Common myeloid progenitor, CD34-positive (primary cell): Measurements from ENCODE around the gene DUSP3.
A peak's percentile ranks its signal among the peaks of the same experiment; 100 is the strongest.

Experiments
- CTCF ChIA-PET: fragments of 350-600 bp; sonication (Branson Sonifier 250); formaldehyde crosslinking; loops from one replicate; lab custom pipeline; 2021; ENCODE audit warnings: antibody characterized with exemption; lab: Charles Lee
- POLR2A ChIA-PET: fragments of 350-600 bp; sonication (Branson Sonifier 250); formaldehyde crosslinking; loops from one replicate; lab custom pipeline; 2021; ENCODE audit warnings: antibody characterized with exemption; lab: Charles Lee
- DNase-seq, 3 donors: peaks; one replicate each; pipeline versions ENCODE4 v3.0.0 to v3.0.0-alpha.2; 2013
- H3K27ac ChIP-seq, 2 experiments: 1 replicate in 1 of 2; 2 replicates in 1 of 2; pipeline ENCODE4 v1.7.0; 2013; ENCODE audit warnings: inconsistent platforms in 2 of 2, low read length in 2 of 2, mild to moderate bottlenecking in 2 of 2, low read depth in 1 of 2, moderate library complexity in 1 of 2; ENCODE audit not compliant: severe bottlenecking in 2 of 2, insufficient read depth in 1 of 2, poor library complexity in 1 of 2
- H3K27me3 ChIP-seq, 5 experiments: replicated peaks in 2 of 5; 1 replicate in 3 of 5; 2 replicates in 2 of 5; pipeline versions ENCODE4 v1.6.1 to v1.7.0; 2013; ENCODE audit warnings: low read length in 4 of 5, mild to moderate bottlenecking in 2 of 5, moderate library complexity in 2 of 5, inconsistent platforms in 1 of 5; ENCODE audit not compliant: insufficient read depth in 5 of 5, control insufficient read depth in 4 of 5
- H3K36me3 ChIP-seq, 4 experiments: 1 replicate in 2 of 4; 2 replicates in 2 of 4; pipeline versions ENCODE4 v1.6.1 to v1.7.0; 2013; ENCODE audit warnings: low read length in 3 of 4, control low read depth in 1 of 4, mild to moderate bottlenecking in 1 of 4; ENCODE audit not compliant: control insufficient read depth in 4 of 4, insufficient read depth in 4 of 4
- H3K4me1 ChIP-seq, 4 experiments: 1 replicate in 3 of 4; 2 replicates in 1 of 4; pipeline versions ENCODE4 v1.6.1 to v1.7.1; 2013; ENCODE audit warnings: low read length in 3 of 4, mild to moderate bottlenecking in 3 of 4, control low read depth in 1 of 4, inconsistent platforms in 1 of 4, moderate library complexity in 1 of 4; ENCODE audit not compliant: control insufficient read depth in 4 of 4, insufficient read depth in 4 of 4; ENCODE audit errors: control extremely low read depth in 1 of 4
- H3K4me3 ChIP-seq, 7 experiments: 1 replicate in 4 of 7; 2 replicates in 3 of 7; pipeline versions ENCODE4 v1.5.1 to v1.7.0; 2013; ENCODE audit warnings: mild to moderate bottlenecking in 7 of 7, low read length in 6 of 7, moderate library complexity in 6 of 7, inconsistent platforms in 2 of 7, low read depth in 2 of 7, control low read depth in 1 of 7; ENCODE audit not compliant: insufficient read depth in 4 of 7, control insufficient read depth in 1 of 7; ENCODE audit errors: extremely low read depth in 1 of 7
- H3K9me3 ChIP-seq, 5 experiments: 1 replicate in 4 of 5; 2 replicates in 1 of 5; pipeline versions ENCODE4 v1.6.1 to v1.7.1; 2013; ENCODE audit warnings: low read length in 4 of 5, mild to moderate bottlenecking in 2 of 5, inconsistent platforms in 1 of 5, low read depth in 1 of 5, moderate library complexity in 1 of 5; ENCODE audit not compliant: control insufficient read depth in 4 of 5, insufficient read depth in 2 of 5; ENCODE audit errors: control extremely low read depth in 1 of 5
- WGBS: methylation state at CpG from one replicate; pipeline ENCODE4 v1.1.5; 2013; ENCODE audit not compliant: insufficient coverage; 5-methylcytosine and 5-hydroxymethylcytosine counted together

The DUSP3 gene

GRCh38 chr17:43769426-43769825, 9.4 kb downstream of the DUSP3 start:
- no peak for DNase-seq
- ChIA-PET POLR2A (no interaction called here), CTCF (interaction anchor here (0.9 to 20.0 kb wide), 4 partner anchors 8 to 193 kb away, joined by 3 to 555 read pairs (median 14); no protein-coding TSS in a partner anchor)
- no peaks in the 10 kb centered on the region for H3K27me3 ChIP-seq
- no peaks in the 10 kb centered on the region for H3K9me3 ChIP-seq
- no peak overlapping the region for H3K4me3 ChIP-seq
- H3K27ac ChIP-seq: no peak overlapping the region
- peaks cover 20 to 77% (median 69%) of the 10 kb centered on the region in 4 experiments for H3K4me1 ChIP-seq
- peaks cover 2 to 73% (median 28%) of the 10 kb centered on the region in 4 experiments for H3K36me3 ChIP-seq
- WGBS: 93% methylated on average over 15 of the region's 16 CpGs

GRCh38 chr17:43768943-43769342, 9.8 kb downstream of the DUSP3 start:
- H3K4me1 ChIP-seq: peaks cover 20 to 72% (median 65%) of the 10 kb centered on the region in 4 experiments
- WGBS: 92% methylated on average over 7 of the region's 7 CpGs
- ChIA-PET POLR2A (no interaction called here), CTCF (interaction anchor here (0.9 to 20.0 kb wide), 4 partner anchors 8 to 192 kb away, joined by 3 to 555 read pairs (median 14); no protein-coding TSS in a partner anchor)
- peak overlapping the region in 1 of 7 experiments; percentile 4 for H3K4me3 ChIP-seq
- no peak for DNase-seq
- H3K9me3 ChIP-seq: no peaks in the 10 kb centered on the region
- H3K27me3 ChIP-seq: no peaks in the 10 kb centered on the region
- H3K36me3 ChIP-seq: peaks cover 2 to 68% (median 25%) of the 10 kb centered on the region in 4 experiments
- H3K27ac ChIP-seq: no peak overlapping the region

GRCh38 chr17:43768382-43768781, 10.4 kb downstream of the DUSP3 start:
- H3K4me3 ChIP-seq: peak overlapping the region in 1 of 7 experiments; percentile 3

GRCh38 chr17:43767713-43768059, 11.1 kb downstream of the DUSP3 start:
- H3K4me1 ChIP-seq: peaks cover 16 to 61% (median 59%) of the 10 kb centered on the region in 4 experiments
- 100% methylated on average over 2 of the region's 5 CpGs for WGBS
- POLR2A ChIA-PET: no interaction called here
- H3K27ac ChIP-seq: no peak overlapping the region
- no peaks in the 10 kb centered on the region for H3K9me3 ChIP-seq
- DNase-seq: no peak
- H3K27me3 ChIP-seq: no peaks in the 10 kb centered on the region
- CTCF ChIA-PET: interaction anchor here (0.6 to 20.0 kb wide), 17 partner anchors 9 to 373 kb away, joined by 3 to 555 read pairs (median 4); partner anchors contain the start of genes CFAP97D1 and SOST
- no peak overlapping the region for H3K4me3 ChIP-seq
- peaks cover 2 to 64% (median 25%) of the 10 kb centered on the region in 4 experiments for H3K36me3 ChIP-seq

More at GRCh38 chr17:43768382-43768781, 10.4 kb downstream of the DUSP3 start:
- ChIA-PET CTCF (interaction anchor here (0.6 to 20.0 kb wide), 5 partner anchors 24 to 306 kb away, joined by 3 to 555 read pairs (median 4); no protein-coding TSS in a partner anchor), POLR2A (no interaction called here)
- 46% methylated on average over 3 of the region's 9 CpGs for WGBS
- Histone ChIP-seq H3K27me3 (no peaks in the 10 kb centered on the region), H3K9me3 (no peaks in the 10 kb centered on the region), H3K27ac (no peak overlapping the region), H3K36me3 (peaks cover 2 to 68% (median 25%) of the 10 kb centered on the region in 4 experiments), H3K4me1 (peaks cover 20 to 68% (median 65%) of the 10 kb centered on the region in 4 experiments)
- peak; percentile 53 to 82 (median 79) for DNase-seq

- no peak overlapping the region for H3K27ac ChIP-seq
- no peak for DNase-seq
- no peaks in the 10 kb centered on the region for H3K27me3 ChIP-seq
- ChIA-PET CTCF (interaction anchor here (0.6 to 20.0 kb wide), 19 partner anchors 8 to 373 kb away, joined by 3 to 555 read pairs (median 3); partner anchors contain the start of genes CFAP97D1 and SOST), POLR2A (no interaction called here)
- peaks cover 13 to 56% (median 54%) of the 10 kb centered on the region in 4 experiments for H3K4me1 ChIP-seq
- peaks cover 2 to 59% (median 21%) of the 10 kb centered on the region in 4 experiments for H3K36me3 ChIP-seq
- WGBS: 85% methylated on average over 6 of the region's 6 CpGs
- no peaks in the 10 kb centered on the region for H3K9me3 ChIP-seq
- H3K4me3 ChIP-seq: peak overlapping the region in 1 of 7 experiments; percentile 33
These were observed 11.6 kb downstream of the DUSP3 start for GRCh38 chr17:43767053-43767712.

- peaks cover 2 to 54% (median 20%) of the 10 kb centered on the region in 4 experiments for H3K36me3 ChIP-seq
- no peaks in the 10 kb centered on the region for H3K27me3 ChIP-seq
- no peak overlapping the region for H3K27ac ChIP-seq
- H3K4me1 ChIP-seq: peaks cover 13 to 50% (median 48%) of the 10 kb centered on the region in 4 experiments
- H3K4me3 ChIP-seq: no peak overlapping the region
- WGBS: 87% methylated on average over 3 of the region's 7 CpGs
- no peaks in the 10 kb centered on the region for H3K9me3 ChIP-seq
- DNase-seq: peak; percentile 50 to 69 (median 52)
- ChIA-PET CTCF (interaction anchor here (0.7 to 20.0 kb wide), 17 partner anchors 9 to 193 kb away, joined by 3 to 555 read pairs (median 4); partner anchors contain the start of genes CD300LG and CFAP97D1), POLR2A (no interaction called here)
These were observed 12.2 kb downstream of the DUSP3 start for GRCh38 chr17:43766413-43767052.
